Loucy (cell line): ENCODE data around the gene GRIP1.

Experiments
- H2AFZ ChIP-seq: fragments of 200-600 bp; sonication (generic); 2 replicates; pipeline ENCODE4 v1.6.0; 2016; ENCODE audit warnings: antibody characterized with exemption, mild to moderate bottlenecking, low read length, moderate library complexity
- H3F3A ChIP-seq: fragments of 200-600 bp; 2 replicates; pipeline ENCODE4 v1.6.0; 2016; ENCODE audit warnings: antibody characterized with exemption, low read depth, mild to moderate bottlenecking
- H3K27me3 ChIP-seq: fragments of 200-600 bp; sonication (generic); 2 replicates; pipeline ENCODE4 v1.6.1; 2014; ENCODE audit warnings: low read length, mild to moderate bottlenecking; ENCODE audit not compliant: insufficient read depth, poor library complexity, severe bottlenecking
- H3K36me3 ChIP-seq: fragments of 200-600 bp; sonication (generic); 2 replicates; pipeline ENCODE4 v1.6.1; 2016; ENCODE audit warnings: low read length; ENCODE audit not compliant: insufficient read depth
- H3K4me1 ChIP-seq: fragments of 200-600 bp; sonication (generic); 2 replicates; pipeline ENCODE4 v1.5.1; 2014; ENCODE audit warnings: low read length, mild to moderate bottlenecking; ENCODE audit not compliant: insufficient read depth, poor library complexity, severe bottlenecking
- H3K4me2 ChIP-seq: fragments of 200-600 bp; sonication (generic); 2 replicates; pipeline ENCODE4 v1.6.0; 2014; ENCODE audit warnings: antibody characterized with exemption, low read length, low read depth, mild to moderate bottlenecking; ENCODE audit not compliant: poor library complexity, severe bottlenecking
- H3K4me3 ChIP-seq: fragments of 200-600 bp; sonication (generic); 2 replicates; pipeline ENCODE4 v1.5.1; 2014; ENCODE audit warnings: low read length, mild to moderate bottlenecking, mixed read lengths; ENCODE audit not compliant: poor library complexity, severe bottlenecking
- H3K79me2 ChIP-seq: fragments of 200-600 bp; sonication (generic); 2 replicates; pipeline ENCODE4 v1.6.1; 2014; ENCODE audit warnings: low read length; ENCODE audit not compliant: insufficient read depth
- H3K9ac ChIP-seq: fragments of 200-600 bp; sonication (generic); 2 replicates; pipeline ENCODE4 v1.6.0; 2014; ENCODE audit warnings: mild to moderate bottlenecking, low read depth, low read length, moderate library complexity; ENCODE audit not compliant: poor library complexity, severe bottlenecking
- H3K9me2 ChIP-seq: fragments of 200-600 bp; sonication (generic); replicated peaks from 2 replicates; pipeline ENCODE4 v1.6.1; 2016; ENCODE audit warnings: low read depth, low read length, mixed read lengths
- H3K9me3 ChIP-seq: fragments of 200-600 bp; sonication (generic); 2 replicates; pipeline ENCODE4 v1.6.1; 2014; ENCODE audit warnings: mild to moderate bottlenecking, antibody characterized with exemption, low read length, low read depth; ENCODE audit not compliant: insufficient read depth
- H4K20me1 ChIP-seq: fragments of 200-600 bp; sonication (generic); 2 replicates; pipeline ENCODE4 v1.6.0; 2014; ENCODE audit warnings: antibody characterized with exemption, low read length, mild to moderate bottlenecking; ENCODE audit not compliant: insufficient read depth, poor library complexity, severe bottlenecking
- CTCF ChIP-seq: fragments of 200-600 bp; sonication (generic); conservative IDR thresholded peaks from 2 replicates; pipeline ENCODE4 v1.5.1; 2014; ENCODE audit warnings: mild to moderate bottlenecking, antibody characterized with exemption, low read length
- EZH2phosphoT487 ChIP-seq: fragments of 200-600 bp; IDR thresholded peaks from 2 replicates; pipeline ENCODE4 v1.6.1; 2018; ENCODE audit warnings: antibody characterized with exemption, mild to moderate bottlenecking, moderate library complexity, borderline replicate concordance

The GRIP1 gene

GRCh38 chr12:66441905-66442559 is 236.8 kb downstream of the GRIP1 start:
- no peak for TF ChIP-seq CTCF
- TF ChIP-seq EZH2phosphoT487: no peak

GRCh38 chr12:66438601-66439000 is 240.3 kb downstream of the GRIP1 start:
- Histone ChIP-seq H3K9me3 (no peaks in the 10 kb centered on the region), H3K4me1 (no peaks in the 10 kb centered on the region), H2AFZ (no peak overlapping the region), H3K9me2 (no peaks in the 10 kb centered on the region), H3K79me2 (no peaks in the 10 kb centered on the region), H3K4me2 (no peak overlapping the region), H3K4me3 (no peak overlapping the region), H4K20me1 (no peaks in the 10 kb centered on the region), H3F3A (no peaks in the 10 kb centered on the region), H3K36me3 (no peaks in the 10 kb centered on the region), H3K9ac (no peak overlapping the region), H3K27me3 (no peaks in the 10 kb centered on the region)
- TF ChIP-seq CTCF: no peak
- no peak for TF ChIP-seq EZH2phosphoT487

More at GRCh38 chr12:66441905-66442559, 236.8 kb downstream of the GRIP1 start:
- H3K9me2 ChIP-seq: no peaks in the 10 kb centered on the region
- H3K4me3 ChIP-seq: no peak overlapping the region
- H3K36me3 ChIP-seq: no peaks in the 10 kb centered on the region
- H3K9me3 ChIP-seq: no peaks in the 10 kb centered on the region
- H3K4me2 ChIP-seq: no peak overlapping the region
- H3K9ac ChIP-seq: no peak overlapping the region
- no peaks in the 10 kb centered on the region for H3K4me1 ChIP-seq
- no peaks in the 10 kb centered on the region for H3K27me3 ChIP-seq
- no peaks in the 10 kb centered on the region for H3F3A ChIP-seq
- no peak overlapping the region for H2AFZ ChIP-seq
- no peaks in the 10 kb centered on the region for H3K79me2 ChIP-seq
- no peaks in the 10 kb centered on the region for H4K20me1 ChIP-seq

GRCh38 chr12:66430106-66430505 is 248.8 kb downstream of the GRIP1 start:
- no peak overlapping the region for H3K9ac ChIP-seq
- no peaks in the 10 kb centered on the region for H3K36me3 ChIP-seq
- H3K79me2 ChIP-seq: no peaks in the 10 kb centered on the region
- no peak overlapping the region for H2AFZ ChIP-seq
- no peak overlapping the region for H3K4me2 ChIP-seq
- no peaks in the 10 kb centered on the region for H3F3A ChIP-seq
- H3K27me3 ChIP-seq: no peaks in the 10 kb centered on the region
- no peaks in the 10 kb centered on the region for H3K4me1 ChIP-seq
- H3K9me3 ChIP-seq: no peaks in the 10 kb centered on the region
- no peaks in the 10 kb centered on the region for H4K20me1 ChIP-seq
- no peak overlapping the region for H3K4me3 ChIP-seq
- H3K9me2 ChIP-seq: no peaks in the 10 kb centered on the region
- TF ChIP-seq EZH2phosphoT487 (no peak), CTCF (no peak)
